GM12892 (cell line): ENCODE results near the gene PKIB.

Experiments used
- DNase-seq: peaks from one replicate; pipeline ENCODE4 v3.0.0; 2011; ENCODE audit not compliant: insufficient read length
- FAIRE-seq: peaks from 2 replicates; lab custom pipeline; 2011; peaks lifted over from hg19 to GRCh38; lab: Jason Lieb, UNC
- POLR2A ChIP-seq: IDR thresholded peaks from 2 replicates; pipeline ENCODE4 v1.6.1; 2011; ENCODE audit warnings: low read depth, low read length, control low read depth
- POLR2AphosphoS5 ChIP-seq: IDR thresholded peaks from 2 replicates; pipeline ENCODE4 v1.6.1; 2011; ENCODE audit warnings: low read depth, low read length, control low read depth
- TAF1 ChIP-seq: IDR thresholded peaks from 2 replicates; pipeline ENCODE4 v1.6.1; 2011; ENCODE audit warnings: low read depth, mild to moderate bottlenecking, control low read depth, low read length, borderline replicate concordance

PKIB gene

DNA sequence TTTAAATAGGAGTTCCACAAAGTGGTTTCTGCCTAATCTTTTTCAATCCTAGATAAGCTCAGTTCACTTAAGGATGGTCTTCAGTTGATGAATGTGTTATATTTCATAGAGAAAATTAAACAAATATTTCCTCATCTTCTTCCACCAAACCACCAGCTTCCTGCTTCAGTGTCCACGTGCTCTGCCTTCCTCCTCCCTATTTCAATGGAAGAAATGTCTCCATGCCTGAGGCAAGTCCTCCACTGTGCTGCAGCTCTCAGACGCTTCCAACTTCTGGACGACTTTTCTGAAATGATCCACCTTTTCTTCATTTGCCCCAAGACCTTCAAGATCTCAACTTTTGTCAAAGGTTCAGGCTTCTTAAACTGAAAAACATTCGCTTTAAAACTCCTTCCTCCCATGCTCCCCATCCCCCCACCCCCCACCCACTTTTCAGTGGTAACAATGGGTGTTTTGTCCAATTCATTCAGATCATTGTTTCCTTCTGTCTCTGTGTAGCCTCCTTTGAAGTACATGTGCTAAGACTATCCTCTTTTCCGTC is 144.1 kb downstream of the PKIB start:
- no peak for FAIRE-seq
- TF ChIP-seq TAF1 = no peak
- TF ChIP-seq POLR2AphosphoS5 = no peak
- no peak for TF ChIP-seq POLR2A
- DNase-seq = no peak

GRCh38 chr6:122755901-122756300 is 145.7 kb downstream of the PKIB start:
- TF ChIP-seq POLR2A (no peak), TAF1 (no peak), POLR2AphosphoS5 (no peak)
- FAIRE-seq (no peak), DNase-seq (no peak)

- no peak for FAIRE-seq
- TF ChIP-seq POLR2A (no peak), POLR2AphosphoS5 (no peak), TAF1 (no peak)
- no peak for DNase-seq
These were observed 148.7 kb downstream of the PKIB start for GRCh38 chr6:122758927-122759334.

- FAIRE-seq (no peak), DNase-seq (no peak)
- TF ChIP-seq TAF1 (no peak), POLR2AphosphoS5 (no peak)
These were observed 150.1 kb downstream of the PKIB start for GRCh38 chr6:122760330-122760729.

DNA sequence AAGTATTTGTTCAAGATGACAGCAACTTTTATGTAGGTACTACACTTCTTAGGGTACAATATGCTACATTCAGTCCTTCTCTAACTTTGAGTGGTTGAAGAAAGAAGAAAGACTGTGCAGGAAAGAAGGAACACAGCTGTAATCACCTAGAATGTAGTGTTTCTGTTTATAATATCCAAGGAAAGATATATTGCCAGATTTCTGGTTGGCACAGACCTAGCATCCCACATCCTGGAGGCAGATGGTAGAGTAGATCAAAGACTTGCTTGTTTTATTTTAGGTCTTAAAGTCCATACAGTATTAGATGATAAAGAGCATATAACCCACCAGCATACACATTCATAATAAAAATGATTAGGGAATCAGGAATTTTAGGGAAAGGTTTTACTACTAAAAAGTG is 156.1 kb downstream of the PKIB start:
- TF ChIP-seq POLR2A (no peak), TAF1 (no peak), POLR2AphosphoS5 (no peak)
- DNase-seq = no peak
- FAIRE-seq = no peak

- FAIRE-seq (no peak), DNase-seq (no peak)
- TF ChIP-seq TAF1 (no peak), POLR2A (no peak), POLR2AphosphoS5 (no peak)
These were observed 160.8 kb downstream of the PKIB start for GRCh38 chr6:122770835-122771601.

DNA sequence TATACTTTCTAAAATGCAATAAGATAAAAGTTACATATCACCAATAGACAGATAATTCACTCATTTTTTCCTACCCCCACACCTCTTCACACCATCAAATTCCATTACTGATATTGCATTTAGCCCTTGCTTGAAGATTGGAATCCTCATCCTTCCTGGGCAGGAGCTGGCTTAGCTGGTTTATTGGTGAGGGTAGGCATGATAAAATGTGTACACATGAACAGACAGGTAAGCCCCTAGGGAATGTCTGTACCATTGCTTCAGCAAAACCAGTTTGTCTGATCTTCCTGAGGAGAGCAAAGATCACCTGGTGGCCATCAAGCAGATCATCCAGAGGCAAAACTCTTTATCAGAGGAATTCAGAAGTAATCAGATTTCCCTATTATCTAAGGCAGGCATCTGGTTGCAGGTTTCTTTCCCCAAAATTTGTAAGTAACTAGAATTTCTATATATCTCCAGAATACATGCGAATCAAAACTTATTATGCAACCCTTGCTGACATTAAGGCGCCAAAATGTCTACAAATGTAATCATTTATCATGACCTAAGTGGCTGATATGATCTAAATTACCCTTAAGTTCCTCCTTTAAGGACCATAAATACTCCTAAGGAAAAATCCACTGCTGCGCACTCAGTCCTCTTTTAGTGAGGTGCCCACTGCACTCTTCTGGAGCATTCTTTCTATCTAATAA is 162.7 kb downstream of the PKIB start:
- DNase-seq (no peak), FAIRE-seq (no peak)
- no peak for TF ChIP-seq POLR2A
- TF ChIP-seq POLR2AphosphoS5 = no peak
- TF ChIP-seq TAF1 = no peak
